HEK293T (cell line): ENCODE data around the gene PRKAG1.

Experiments used
- ARNT ChIP-seq: fragments of 450-650 bp; IDR thresholded peaks from 2 replicates; pipeline ENCODE4 v1.6.1; 2017; ENCODE audit warnings: mild to moderate bottlenecking
- BHLHE40 ChIP-seq: fragments of 450-650 bp; IDR thresholded peaks from 2 replicates; pipeline ENCODE4 v1.6.1; 2016; ENCODE audit warnings: mild to moderate bottlenecking, moderate library complexity, borderline replicate concordance
- ELF4 ChIP-seq: fragments of 450-650 bp; IDR thresholded peaks from 2 replicates; pipeline ENCODE4 v1.6.1; 2017; ENCODE audit warnings: antibody characterized with exemption
- FOXA1 ChIP-seq: fragments of 450-650 bp; IDR thresholded peaks from 2 replicates; pipeline ENCODE4 v1.6.1; 2016; ENCODE audit warnings: mild to moderate bottlenecking
- FOXK2 ChIP-seq: fragments of 450-650 bp; IDR thresholded peaks from 2 replicates; pipeline ENCODE4 v1.6.1; 2016; ENCODE audit warnings: mild to moderate bottlenecking
- FOXM1 ChIP-seq: fragments of 450-650 bp; IDR thresholded peaks from 2 replicates; pipeline ENCODE4 v1.6.1; 2017; ENCODE audit warnings: mild to moderate bottlenecking, borderline replicate concordance
- LEF1 ChIP-seq: fragments of 450-650 bp; IDR thresholded peaks from 2 replicates; pipeline ENCODE4 v1.6.1; 2017; ENCODE audit warnings: mild to moderate bottlenecking, borderline replicate concordance
- NFRKB ChIP-seq: fragments of 450-650 bp; IDR thresholded peaks from 2 replicates; pipeline ENCODE4 v1.6.1; 2016; ENCODE audit warnings: mild to moderate bottlenecking, moderate library complexity
- SP1 ChIP-seq: fragments of 450-650 bp; IDR thresholded peaks from 2 replicates; pipeline ENCODE4 v1.6.1; 2017
- SUZ12 ChIP-seq: fragments of 450-650 bp; IDR thresholded peaks from 2 replicates; pipeline ENCODE4 v1.6.1; 2016; ENCODE audit warnings: mild to moderate bottlenecking
- TARDBP ChIP-seq: fragments of 450-650 bp; IDR thresholded peaks from 2 replicates; pipeline ENCODE4 v1.6.1; 2016
- ZNF384 ChIP-seq: fragments of 450-650 bp; IDR thresholded peaks from 2 replicates; pipeline ENCODE4 v1.6.1; 2016

DNA sequence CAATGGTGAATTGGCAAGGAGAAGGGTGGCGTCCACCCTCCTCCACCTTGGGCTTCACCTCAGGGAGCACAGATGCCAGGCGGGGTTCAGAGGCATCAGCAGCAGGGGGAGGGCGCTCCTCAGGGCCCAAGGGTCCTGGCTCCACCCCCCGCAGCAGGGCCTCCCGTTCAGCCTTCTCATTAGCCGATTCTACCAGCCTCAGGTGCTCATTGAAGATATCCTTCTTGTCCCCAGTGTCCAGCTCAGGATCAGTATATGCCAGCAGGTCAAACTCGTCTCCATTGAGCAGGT is 19.3 kb upstream of the PRKAG1 start:
- TF ChIP-seq SP1: no peak
- no peak for TF ChIP-seq FOXK2
- TF ChIP-seq ELF4: no peak
- TF ChIP-seq LEF1: no peak
- no peak for TF ChIP-seq FOXM1
- TF ChIP-seq NFRKB: no peak
- no peak for TF ChIP-seq FOXA1
- TF ChIP-seq TARDBP: no peak
- no peak for TF ChIP-seq ARNT
- no peak for TF ChIP-seq BHLHE40
- no peak for TF ChIP-seq ZNF384
- no peak for TF ChIP-seq SUZ12
